Left colon (tissue), 2 donors: ENCODE data around the gene IGF2R. TPM values are rescaled to one million over a fixed set of nuclear protein-coding genes. Genes with fewer than 3 reads are reported as not detected.

ENCODE experiments used
- ATAC-seq: fragments of 200-7000 bp; cut with Tn5 transposase; one replicate; pipeline ENCODE4 v1.9.1; 2020; ENCODE audit warnings: mild to moderate bottlenecking, moderate library complexity
- DNase-seq, 2 donors: peaks; one replicate each; pipeline ENCODE4 v3.0.0-alpha.2; 2020
- intact Hi-C, 2 donors: fragments of 100-400 bp; cut with DNase I in 1 of 2; cut with micrococcal nuclease in 1 of 2; formaldehyde crosslinking; loops; one replicate each; pipeline versions ENCODE4 v1.11.2 to v1.14.0; 2022; cut with DNase I, micrococcal nuclease
- total RNA-seq, 2 donors: library from RNA; stranded (reverse); fragmentation: NEBNext Ultra II Directional; extraction: Animal tissue kit (Norgen Biotek cat#: 25700); gene quantifications; one replicate each; pipeline ENCODE4 v1.2.1, GENCODE V29; 2021
- donor health status: DM: no; HTN: no; CAD: no.
- donor health status: DM: yes; HTN: yes; CAD: no.

Gene IGF2R
- total RNA-seq, 2 donors from 2014 or later = 97.3 to 100 TPM

DNA sequence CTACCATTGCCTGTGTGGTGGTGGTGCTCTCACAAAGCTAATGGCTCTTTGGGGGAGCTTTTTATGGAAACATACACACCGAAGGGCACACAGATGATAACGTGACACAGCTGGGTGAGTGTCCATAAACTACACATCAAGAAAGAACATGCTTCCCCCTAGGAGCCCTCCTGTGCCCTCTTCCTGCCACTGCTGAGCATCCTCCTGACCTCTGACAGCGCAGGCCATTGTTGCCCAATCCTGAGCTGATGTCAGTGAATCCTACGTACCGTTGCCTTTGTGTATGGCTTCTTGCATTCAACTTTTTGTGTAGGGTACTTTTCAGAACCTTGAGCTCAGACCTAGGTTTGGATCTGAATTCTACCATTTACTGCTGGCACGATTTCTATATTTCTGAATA lies 86.9 kb downstream of the IGF2R start:
- no peak for ATAC-seq
- DNase-seq = no peak
- intact Hi-C loops = no loop called here

- ATAC-seq (peak; percentile 81), DNase-seq (peak; percentile 55 to 57)
- intact Hi-C loops = no loop called here
These were observed 88.2 kb downstream of the IGF2R start for GRCh38 chr6:160057080-160057479.

GRCh38 chr6:160058603-160059215 lies 89.8 kb downstream of the IGF2R start:
- DNase-seq (no peak), ATAC-seq (peak; percentile 71)
- intact Hi-C loops = no loop called here

DNA sequence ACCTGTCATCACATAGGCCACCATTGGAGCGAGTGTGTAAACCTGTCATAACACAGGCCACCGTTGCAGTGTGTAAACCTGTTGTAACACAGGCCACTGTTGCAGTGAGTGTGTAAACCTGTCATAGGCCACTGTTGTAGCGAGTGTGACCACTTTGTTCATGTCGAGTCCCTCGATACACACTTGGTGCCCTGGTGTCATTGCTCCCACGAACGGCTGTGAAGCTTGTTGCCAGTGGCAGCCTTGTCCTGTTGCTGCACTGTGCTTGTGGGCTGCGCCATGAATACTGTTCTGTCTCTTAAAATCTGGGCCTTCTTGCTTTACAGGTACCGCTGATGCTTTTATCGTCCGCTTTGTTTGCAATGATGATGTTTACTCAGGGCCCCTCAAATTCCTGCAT lies 91.3 kb downstream of the IGF2R start:
- intact Hi-C loops = no loop called here
- ATAC-seq = no peak
- no peak for DNase-seq

DNA sequence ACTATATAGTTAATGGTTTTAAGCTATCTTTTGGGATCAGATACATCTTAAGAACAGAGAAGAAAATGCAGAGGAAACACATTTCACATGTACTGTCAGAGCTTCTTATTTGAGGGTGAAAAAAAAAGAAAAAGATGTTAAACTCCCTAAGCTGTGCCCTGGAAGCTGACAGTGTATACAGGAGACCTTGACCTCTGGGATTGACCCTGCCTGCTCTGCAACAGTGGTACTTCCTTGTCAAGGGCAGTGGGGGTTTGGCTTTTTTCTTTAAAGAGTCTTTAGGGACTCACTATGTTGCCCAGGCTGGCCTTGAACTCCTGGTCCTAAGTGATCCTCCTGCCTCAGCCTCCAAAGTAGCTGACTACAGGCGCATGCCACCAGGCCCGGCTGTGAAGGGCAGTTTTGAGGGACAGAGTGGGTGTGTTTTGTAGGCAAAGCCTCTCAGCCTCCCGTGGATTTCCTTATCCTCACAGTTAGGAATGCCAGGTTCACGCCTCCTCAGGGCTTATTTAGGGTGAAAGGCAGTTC lies 92.1 kb downstream of the IGF2R start:
- intact Hi-C loops = no loop called here
- DNase-seq = no peak
- no peak for ATAC-seq

DNA sequence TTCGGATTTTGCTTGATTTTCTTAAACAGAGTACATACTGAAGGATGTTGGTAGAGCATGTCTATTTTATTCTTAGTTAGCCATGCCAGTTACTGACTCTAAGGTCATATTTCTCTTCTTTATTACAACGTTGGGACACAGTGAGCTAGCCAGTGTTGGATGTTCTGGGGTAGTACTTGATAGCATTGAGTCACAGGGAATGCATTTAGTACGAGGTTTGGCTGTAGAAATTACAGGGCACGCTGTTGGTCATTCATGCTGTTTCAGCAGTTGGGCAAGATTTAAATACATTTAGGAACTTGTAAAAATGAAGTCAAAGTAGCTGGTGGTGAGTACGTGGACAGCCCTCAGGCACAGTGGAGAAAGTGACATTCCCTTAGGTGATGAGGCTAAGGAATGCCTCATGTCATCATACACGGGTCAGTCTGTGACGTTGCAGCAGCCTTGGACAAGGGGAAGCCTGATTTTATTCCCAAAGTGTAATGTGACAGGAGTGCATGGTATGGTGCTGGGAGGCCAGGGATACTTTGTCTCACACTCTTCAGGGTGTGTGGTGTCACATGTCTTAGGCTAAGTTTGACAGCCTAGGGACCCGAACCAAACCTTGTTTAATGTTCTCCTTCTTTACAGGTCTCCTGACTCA lies 95.0 kb downstream of the IGF2R start:
- ATAC-seq (no peak), DNase-seq (no peak)
- intact Hi-C loops = no loop called here

- intact Hi-C loops = no loop called here
- peak; percentile 68 for ATAC-seq
- DNase-seq = no peak
These were observed 96.3 kb downstream of the IGF2R start for GRCh38 chr6:160065200-160065599.

DNA sequence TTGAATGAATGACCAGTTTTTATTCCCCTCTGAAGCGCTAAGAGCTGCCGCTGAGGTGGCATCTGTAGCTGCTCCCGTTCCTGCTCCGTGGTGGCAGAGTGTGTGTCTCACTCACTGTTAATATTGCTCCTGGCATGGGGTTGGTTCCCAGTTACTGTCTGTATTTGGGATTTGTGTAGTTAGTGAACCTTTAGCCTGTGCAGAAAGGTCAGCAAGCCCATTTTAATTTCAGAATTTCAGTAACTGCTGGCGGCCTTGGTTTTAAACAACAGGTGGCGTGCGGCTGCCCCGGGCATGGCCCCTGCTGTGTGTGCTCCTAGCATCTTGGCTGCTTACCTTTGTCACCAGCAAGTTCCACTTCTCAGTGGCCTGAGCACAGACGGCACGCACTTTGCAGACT lies 98.7 kb downstream of the IGF2R start:
- no peak for ATAC-seq
- DNase-seq = no peak
- intact Hi-C loops = no loop called here

- ATAC-seq (no peak), DNase-seq (no peak)
- intact Hi-C loops = no loop called here
These were observed 99.5 kb downstream of the IGF2R start for GRCh38 chr6:160068346-160068745.

DNA sequence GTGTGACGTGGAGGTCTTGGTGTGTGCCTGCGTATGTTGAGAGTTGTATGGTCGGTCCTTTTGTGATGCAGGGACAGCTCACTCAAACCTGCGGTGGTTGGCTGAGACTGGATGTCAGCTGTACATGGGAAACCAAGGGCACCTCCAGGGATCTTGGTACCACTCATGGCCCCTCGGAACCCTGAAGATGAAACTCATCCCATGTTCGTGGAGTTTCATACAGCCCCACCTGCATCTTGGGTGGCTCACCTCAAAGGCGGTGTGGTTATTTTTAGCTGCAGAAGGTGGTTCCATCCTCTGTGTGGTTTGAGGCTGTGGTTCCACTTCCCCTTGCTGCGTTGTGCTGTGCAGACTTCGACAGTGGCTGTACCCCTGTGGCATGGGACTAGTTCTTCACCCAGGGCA lies 100.2 kb downstream of the IGF2R start:
- DNase-seq (no peak), ATAC-seq (peak; percentile 10)
- intact Hi-C loops = no loop called here

GRCh38 chr6:160069459-160069858 lies 100.6 kb downstream of the IGF2R start:
- ATAC-seq (no peak), DNase-seq (no peak)
- intact Hi-C loops = no loop called here

DNA sequence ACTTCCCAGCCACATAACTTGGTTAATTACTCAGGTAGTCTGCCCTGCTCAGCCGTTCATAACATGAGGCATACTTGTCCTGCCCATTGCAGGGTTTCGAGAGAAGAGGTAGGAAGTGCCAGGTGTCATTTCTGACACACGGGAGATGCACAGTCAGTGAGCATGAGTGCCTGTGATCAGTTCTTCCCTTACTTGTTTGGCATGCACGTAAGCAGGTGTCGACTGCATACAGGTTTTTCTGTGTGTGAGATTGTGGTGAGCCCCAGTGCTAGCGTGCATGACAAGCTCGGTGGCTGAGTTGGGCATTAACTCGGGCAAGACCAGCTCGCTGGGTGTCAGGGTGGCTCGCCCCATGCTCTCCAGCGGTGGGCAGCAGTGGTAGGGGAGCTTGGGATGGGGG lies 101.5 kb downstream of the IGF2R start:
- intact Hi-C loops = no loop called here
- ATAC-seq (no peak), DNase-seq (no peak)

GRCh38 chr6:160070831-160071230 lies 101.9 kb downstream of the IGF2R start:
- DNase-seq (no peak), ATAC-seq (no peak)
- intact Hi-C loops = no loop called here

- intact Hi-C loops = no loop called here
- no peak for DNase-seq
- peak; percentile 54 for ATAC-seq
These were observed 103.2 kb downstream of the IGF2R start for GRCh38 chr6:160071805-160072690.

DNA sequence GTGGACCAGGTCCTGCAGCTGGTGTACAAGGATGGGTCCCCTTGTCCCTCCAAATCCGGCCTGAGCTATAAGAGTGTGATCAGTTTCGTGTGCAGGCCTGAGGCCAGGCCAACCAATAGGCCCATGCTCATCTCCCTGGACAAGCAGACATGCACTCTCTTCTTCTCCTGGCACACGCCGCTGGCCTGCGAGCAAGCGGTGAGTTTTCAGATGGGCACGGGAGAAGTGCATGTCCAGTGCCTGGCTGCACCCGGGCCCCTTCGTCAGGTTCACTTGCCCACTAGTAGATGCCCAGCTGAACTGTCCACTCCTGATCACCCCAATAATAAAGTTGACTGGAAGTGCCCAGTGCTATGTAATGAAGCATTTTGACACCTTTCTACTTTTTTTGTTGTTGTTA lies 104.4 kb downstream of the IGF2R start:
- no peak for ATAC-seq
- intact Hi-C loops = no loop called here
- no peak for DNase-seq

GRCh38 chr6:160076009-160076408 lies 107.1 kb downstream of the IGF2R start:
- ATAC-seq = no peak
- DNase-seq = no peak
- intact Hi-C loops = no loop called here

- no peak for DNase-seq
- intact Hi-C loops = no loop called here
- no peak for ATAC-seq
These were observed 108.1 kb downstream of the IGF2R start for GRCh38 chr6:160077024-160077423.

GRCh38 chr6:160077526-160077925 lies 108.6 kb downstream of the IGF2R start:
- DNase-seq (no peak), ATAC-seq (no peak)
- intact Hi-C loops = no loop called here

DNA sequence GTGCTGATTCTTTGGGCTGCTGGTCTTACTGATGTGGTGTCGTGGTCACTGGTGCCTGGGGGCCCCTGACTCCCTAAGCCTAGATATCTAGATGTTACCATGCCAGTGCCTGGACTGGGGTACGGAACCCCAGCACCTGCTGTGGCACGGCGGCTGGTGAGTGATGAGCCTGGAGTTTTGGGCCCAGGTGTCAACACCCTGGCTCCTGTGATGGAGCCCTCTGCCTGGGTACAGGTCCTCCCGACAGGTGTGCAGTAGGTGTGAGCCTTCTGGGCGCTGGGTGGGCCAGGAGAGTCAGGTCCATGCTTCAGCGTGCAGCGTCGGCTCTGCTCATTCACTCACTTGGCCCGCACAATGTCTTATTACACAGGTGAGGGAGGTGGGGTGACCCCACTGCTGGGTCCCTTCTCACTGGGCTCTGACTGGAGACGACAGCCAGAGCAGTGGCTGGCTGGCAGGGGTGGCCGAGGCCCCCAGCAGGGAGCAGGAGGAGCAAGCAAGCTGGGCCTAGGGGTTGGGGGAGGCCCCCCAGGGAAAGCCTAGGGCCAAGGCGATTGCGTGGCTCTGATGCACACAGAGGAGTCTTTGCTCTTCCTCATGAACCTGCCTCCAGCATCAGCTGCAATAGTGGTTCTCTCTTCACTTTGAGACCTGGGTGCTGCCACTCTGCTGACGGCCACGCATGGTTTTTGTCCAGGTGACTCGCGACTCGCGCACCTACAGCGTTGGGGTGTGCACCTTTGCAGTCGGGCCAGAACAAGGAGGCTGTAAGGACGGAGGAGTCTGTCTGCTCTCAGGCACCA lies 110.2 kb downstream of the IGF2R start:
- ATAC-seq = no peak
- DNase-seq = no peak
- intact Hi-C loops = no loop called here
